SU-DHL-6 (cell line): ENCODE measurements around the gene YBX1.

ENCODE experiments used
- EZH2phosphoT487 ChIP-seq: fragments of 200-600 bp; sonication (generic), shearing (Covaris generic); conservative IDR thresholded peaks from 2 replicates; pipeline ENCODE4 v1.6.1; 2018; ENCODE audit warnings: mild to moderate bottlenecking, antibody characterized with exemption, low read length, moderate library complexity, mixed read lengths
- TF ChIP-seq, protein P1 (sequence below): fragments of 200-600 bp; sonication (generic); IDR thresholded peaks from one replicate; pipeline ENCODE4 v1.5.1; 2017; ENCODE audit warnings: antibody characterized with exemption, mild to moderate bottlenecking, low read length, moderate library complexity; ENCODE audit not compliant: insufficient read depth, poor library complexity, severe bottlenecking

DNA sequence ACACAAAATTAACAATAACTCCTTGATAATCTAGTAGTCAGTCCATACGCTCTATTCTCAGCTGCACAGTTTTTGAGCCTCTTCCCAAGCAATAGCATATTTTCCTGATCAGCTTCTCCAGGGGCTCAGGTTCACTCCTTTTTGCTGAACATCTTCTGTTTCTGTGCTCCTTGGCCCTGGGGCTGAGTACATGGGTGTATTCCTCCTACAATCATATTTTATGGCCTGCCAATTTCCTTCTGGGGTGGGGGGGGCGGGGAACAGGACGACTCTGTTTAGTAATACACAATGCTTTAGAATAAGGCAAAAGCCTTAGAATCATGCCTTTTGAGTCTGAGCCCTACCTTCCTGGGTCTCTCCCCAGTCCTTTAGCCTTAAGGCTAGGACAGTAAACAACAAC, 49.4 kb downstream of the YBX1 start:
- TF ChIP-seq, protein P1, sequence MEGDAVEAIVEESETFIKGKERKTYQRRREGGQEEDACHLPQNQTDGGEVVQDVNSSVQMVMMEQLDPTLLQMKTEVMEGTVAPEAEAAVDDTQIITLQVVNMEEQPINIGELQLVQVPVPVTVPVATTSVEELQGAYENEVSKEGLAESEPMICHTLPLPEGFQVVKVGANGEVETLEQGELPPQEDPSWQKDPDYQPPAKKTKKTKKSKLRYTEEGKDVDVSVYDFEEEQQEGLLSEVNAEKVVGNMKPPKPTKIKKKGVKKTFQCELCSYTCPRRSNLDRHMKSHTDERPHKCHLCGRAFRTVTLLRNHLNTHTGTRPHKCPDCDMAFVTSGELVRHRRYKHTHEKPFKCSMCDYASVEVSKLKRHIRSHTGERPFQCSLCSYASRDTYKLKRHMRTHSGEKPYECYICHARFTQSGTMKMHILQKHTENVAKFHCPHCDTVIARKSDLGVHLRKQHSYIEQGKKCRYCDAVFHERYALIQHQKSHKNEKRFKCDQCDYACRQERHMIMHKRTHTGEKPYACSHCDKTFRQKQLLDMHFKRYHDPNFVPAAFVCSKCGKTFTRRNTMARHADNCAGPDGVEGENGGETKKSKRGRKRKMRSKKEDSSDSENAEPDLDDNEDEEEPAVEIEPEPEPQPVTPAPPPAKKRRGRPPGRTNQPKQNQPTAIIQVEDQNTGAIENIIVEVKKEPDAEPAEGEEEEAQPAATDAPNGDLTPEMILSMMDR = no peak
- no peak for TF ChIP-seq EZH2phosphoT487
